Measurements from ENCODE around the gene PCDH20.

Gene PCDH20

GRCh38 chr13:61415058-61415721 lies 459 bp downstream of the PCDH20 start:
- TF ChIP-seq CTCF (IDR thresholded peaks at IDR 0.05; ENCODE audit: low read depth, low read length): no peak
- peak; percentile 43 for DNase-seq (ENCODE audit: low read depth, low spot score)
- in situ Hi-C loops (cut with HindIII; ENCODE audit: low sequenced_read_pairs): no loop called here
- peak overlapping the region; percentile 32 for H3K4me3 ChIP-seq (ENCODE audit: low read depth, low read length)

GRCh38 chr13:61414686-61415057 lies 977 bp downstream of the PCDH20 start:
- H3K4me3 ChIP-seq (ENCODE audit: low read depth, low read length): peak overlapping the region; percentile 32

GRCh38 chr13:61413572-61414535 lies 1.8 kb downstream of the PCDH20 start:
- H3K4me3 ChIP-seq (ENCODE audit: low read depth, low read length): peak overlapping the region; percentile 32
- in situ Hi-C loops (cut with HindIII; ENCODE audit: low sequenced_read_pairs): no loop called here
- TF ChIP-seq CTCF (IDR thresholded peaks at IDR 0.05; ENCODE audit: low read depth, low read length): no peak
- DNase-seq (ENCODE audit: low read depth, low spot score): no peak

More at GRCh38 chr13:61414686-61415057, 977 bp downstream of the PCDH20 start:
- no peak for TF ChIP-seq CTCF (IDR thresholded peaks at IDR 0.05; ENCODE audit: low read depth, low read length)
- DNase-seq (ENCODE audit: low read depth, low spot score): no peak
- in situ Hi-C loops (cut with HindIII; ENCODE audit: low sequenced_read_pairs): no loop called here

- no peak overlapping the region for H3K4me3 ChIP-seq (ENCODE audit: low read depth, low read length)
- in situ Hi-C loops (cut with HindIII; ENCODE audit: low sequenced_read_pairs): no loop called here
- peak; percentile 59 for TF ChIP-seq CTCF (IDR thresholded peaks at IDR 0.05; ENCODE audit: low read depth, low read length)
- DNase-seq (ENCODE audit: low read depth, low spot score): peak; percentile 33
These were observed 4.9 kb downstream of the PCDH20 start for GRCh38 chr13:61410669-61411297.

- no peak for DNase-seq (ENCODE audit: low read depth, low spot score)
- TF ChIP-seq CTCF (IDR thresholded peaks at IDR 0.05; ENCODE audit: low read depth, low read length): no peak
- in situ Hi-C loops (cut with HindIII; ENCODE audit: low sequenced_read_pairs): no loop called here
- no peak overlapping the region for H3K4me3 ChIP-seq (ENCODE audit: low read depth, low read length)
These were observed 5.4 kb downstream of the PCDH20 start for GRCh38 chr13:61410266-61410665.

- TF ChIP-seq CTCF (IDR thresholded peaks at IDR 0.05; ENCODE audit: low read depth, low read length): no peak
- in situ Hi-C loops (cut with HindIII; ENCODE audit: low sequenced_read_pairs): no loop called here
- DNase-seq (ENCODE audit: low read depth, low spot score): no peak
- H3K4me3 ChIP-seq (ENCODE audit: low read depth, low read length): no peak overlapping the region
These were observed 7.1 kb downstream of the PCDH20 start for GRCh38 chr13:61408571-61408970.

Measured in astrocyte of the spinal cord (primary cell).